Measurements from ENCODE around the gene USP9X. TPM values are rescaled to one million over a fixed set of nuclear protein-coding genes. Genes with fewer than 3 reads are reported as not detected.
"Not testable (repeated sequence)": the region's sequence is repeated elsewhere in the genome, so short reads cannot be mapped to it uniquely, and the experiment has no call there.

The USP9X gene
- total RNA-seq, 1 experiment from 2014 or later, result 43.5 TPM

DNA sequence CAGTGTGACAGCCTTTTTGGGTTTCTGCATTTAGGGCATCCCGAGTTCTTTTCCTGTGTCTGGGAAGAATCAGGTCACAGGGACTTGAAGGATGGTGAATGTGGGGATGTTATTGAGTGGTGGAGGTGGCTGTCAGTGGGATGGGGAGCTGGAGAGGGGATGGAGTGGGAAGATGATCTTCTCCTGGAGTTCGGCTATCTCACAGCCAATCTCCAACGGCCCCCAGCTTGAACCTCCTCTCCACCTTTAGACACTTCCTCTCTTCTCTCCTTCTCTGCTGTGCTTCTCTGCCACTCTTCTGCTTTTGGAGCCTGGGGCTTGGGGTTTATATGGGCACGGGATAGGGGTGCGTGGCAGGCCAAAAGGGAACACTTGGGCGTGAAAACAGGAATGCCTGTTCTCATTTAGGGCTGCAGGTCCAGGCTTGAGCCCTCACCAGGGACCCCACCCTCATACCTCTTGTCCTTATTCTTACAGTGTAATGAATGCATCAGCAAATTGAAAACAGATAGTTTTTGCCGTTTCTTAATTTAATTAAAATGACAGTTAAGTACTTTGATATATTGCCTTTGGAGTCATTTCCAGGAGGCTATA is 37.5 kb downstream of the USP9X start:
- no peak for DNase-seq (ENCODE audit: low spot score)

DNA sequence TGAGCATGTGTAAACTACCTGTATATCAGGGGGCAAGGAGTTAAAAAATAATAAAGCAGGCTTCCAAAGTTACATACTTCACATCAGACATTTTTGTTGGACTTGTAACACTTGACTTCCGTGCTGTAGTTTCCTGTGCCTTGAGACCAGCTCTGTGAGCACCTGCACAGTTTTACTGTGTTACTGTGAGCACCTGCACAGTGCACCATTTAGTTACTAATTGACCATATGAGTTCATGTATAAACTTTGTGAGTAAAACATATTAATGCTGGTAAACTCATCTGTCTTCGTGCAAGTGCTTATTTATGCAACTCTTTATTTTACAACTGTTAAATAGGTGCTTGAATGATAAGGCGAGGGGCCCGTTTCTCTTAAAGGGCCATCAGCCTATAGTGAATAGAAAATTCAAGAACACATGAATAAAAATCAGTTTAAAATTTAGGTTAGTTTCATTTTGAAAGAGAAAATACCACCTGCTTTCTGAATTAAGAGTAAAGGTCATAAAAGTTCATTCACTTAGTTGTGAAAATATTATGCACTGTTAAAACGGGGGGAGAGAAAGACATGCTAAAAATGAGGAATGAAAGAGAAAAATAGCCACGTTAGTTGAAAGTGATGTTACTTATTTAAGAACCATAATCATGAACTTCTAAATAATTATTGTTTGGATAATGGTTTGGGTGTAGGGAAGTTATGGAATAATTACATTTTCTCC is 42.4 kb downstream of the USP9X start:
- no peak for DNase-seq (ENCODE audit: low spot score)

GRCh38 chrX:41128955-41129354 is 43.7 kb downstream of the USP9X start:
- no peak for DNase-seq (ENCODE audit: low spot score)

- DNase-seq (ENCODE audit: low spot score), result no peak
Measured at GRCh38 chrX:41131766-41132165, 46.5 kb downstream of the USP9X start.

DNA sequence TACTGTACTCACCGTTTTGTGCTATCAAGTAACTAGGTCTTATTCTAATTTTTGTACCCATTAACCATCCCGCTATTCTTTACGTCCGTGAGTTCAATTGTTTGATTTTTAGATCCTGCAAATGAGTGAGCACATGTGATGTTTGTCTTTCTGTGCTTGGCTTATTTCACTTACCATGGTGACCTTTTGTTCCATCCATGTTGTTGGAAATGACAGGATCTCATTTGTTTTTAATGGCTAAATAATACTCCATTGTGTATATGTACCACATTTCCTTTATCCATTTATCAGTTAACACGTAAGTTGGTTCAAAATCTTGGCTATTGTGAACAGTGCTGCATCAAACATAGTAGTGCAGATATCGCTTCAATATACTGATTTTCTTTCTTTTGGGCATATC is 48.3 kb downstream of the USP9X start:
- DNase-seq (ENCODE audit: low spot score), result no peak

DNA sequence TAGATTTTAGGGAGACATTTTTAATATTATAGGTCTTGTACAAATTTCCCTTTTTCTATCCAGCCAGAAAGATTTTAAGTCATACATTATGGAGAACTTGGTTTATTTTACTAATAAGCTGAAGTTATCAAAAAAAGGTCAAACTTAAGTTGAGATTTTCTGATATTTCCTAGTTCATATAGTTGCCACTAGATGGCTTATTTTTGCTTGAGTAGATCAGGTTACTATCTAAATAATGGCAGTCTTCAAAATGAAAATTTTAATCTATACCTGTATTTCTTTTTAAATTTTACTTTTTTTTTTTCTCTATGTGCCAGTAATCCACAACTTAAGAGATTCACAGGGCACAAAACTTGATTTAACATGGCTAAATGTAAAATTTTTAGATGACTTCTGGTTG is 52.3 kb downstream of the USP9X start:
- no peak for DNase-seq (ENCODE audit: low spot score)

- DNase-seq (ENCODE audit: low spot score), result no peak
Measured at GRCh38 chrX:41142130-41142910, 57.1 kb downstream of the USP9X start.

DNA sequence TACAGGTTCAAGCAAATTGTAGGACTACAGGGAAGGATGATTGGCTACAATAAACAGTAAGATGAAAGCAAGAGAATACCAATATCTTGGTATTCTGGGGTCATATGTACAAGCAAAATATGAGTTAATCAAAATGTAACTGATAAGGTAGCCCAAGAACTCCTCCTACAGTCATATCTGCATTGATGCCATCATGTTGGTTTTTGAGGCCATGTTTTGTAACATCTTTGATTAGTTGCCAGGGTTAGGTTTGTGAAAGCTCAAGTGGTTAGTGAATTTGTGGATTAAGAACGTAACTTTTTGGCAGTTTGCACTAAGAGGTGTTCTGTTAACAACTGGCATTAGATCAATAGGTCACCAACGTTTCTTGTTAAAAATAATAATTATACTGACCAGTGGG is 59.6 kb downstream of the USP9X start:
- DNase-seq (ENCODE audit: low spot score), result no peak

- peak; percentile 61 for DNase-seq (ENCODE audit: low spot score)
Measured at GRCh38 chrX:41145920-41146608, 60.8 kb downstream of the USP9X start.

GRCh38 chrX:41148553-41148952 is 63.3 kb downstream of the USP9X start:
- peak; percentile 39 for DNase-seq (ENCODE audit: low spot score)

- no peak for DNase-seq (ENCODE audit: low spot score)
Measured at GRCh38 chrX:41150043-41150442, 64.8 kb downstream of the USP9X start.

DNA sequence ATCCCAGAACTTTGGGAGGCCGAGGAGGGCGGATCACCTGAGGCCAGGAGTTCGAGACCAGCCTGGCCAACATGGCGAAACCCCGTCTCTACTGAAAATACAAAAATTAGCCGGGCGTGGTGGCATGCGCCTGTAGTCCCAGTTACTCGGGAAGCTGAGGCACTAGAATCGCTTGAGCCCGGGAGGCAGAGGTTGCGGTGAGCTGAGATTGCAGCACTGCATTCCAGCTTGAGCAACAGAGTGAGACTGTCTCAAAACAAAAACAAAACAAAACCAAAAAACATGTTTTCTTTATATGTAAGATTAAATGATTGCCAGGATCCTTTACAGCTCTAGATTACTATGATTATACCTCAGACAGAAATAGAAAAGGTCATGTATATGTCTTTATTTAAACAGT is 66.5 kb downstream of the USP9X start:
- DNase-seq (ENCODE audit: low spot score), result not testable (repeated sequence)

DNA sequence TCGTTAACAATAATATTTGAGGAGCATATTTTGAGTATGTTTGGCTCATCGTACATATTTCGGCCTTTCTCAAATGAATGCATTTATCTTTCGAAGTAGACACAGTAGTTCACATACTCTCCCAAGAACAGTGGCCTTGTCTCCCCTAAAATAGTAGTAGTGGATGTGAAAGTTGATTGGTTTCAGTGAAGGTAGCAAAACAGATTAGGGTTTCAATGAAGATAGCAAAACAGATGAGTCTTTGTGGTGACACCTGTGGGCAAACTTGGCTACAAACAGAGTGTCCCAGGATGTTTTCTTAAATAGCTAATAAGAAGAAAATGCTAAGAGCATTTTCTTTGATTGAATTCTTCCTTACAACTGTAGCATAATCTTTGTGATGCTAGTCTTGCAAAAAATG is 67.0 kb downstream of the USP9X start:
- DNase-seq (ENCODE audit: low spot score), result no peak

- DNase-seq (ENCODE audit: low spot score), result no peak
Measured at GRCh38 chrX:41153448-41153847, 68.2 kb downstream of the USP9X start.

DNA sequence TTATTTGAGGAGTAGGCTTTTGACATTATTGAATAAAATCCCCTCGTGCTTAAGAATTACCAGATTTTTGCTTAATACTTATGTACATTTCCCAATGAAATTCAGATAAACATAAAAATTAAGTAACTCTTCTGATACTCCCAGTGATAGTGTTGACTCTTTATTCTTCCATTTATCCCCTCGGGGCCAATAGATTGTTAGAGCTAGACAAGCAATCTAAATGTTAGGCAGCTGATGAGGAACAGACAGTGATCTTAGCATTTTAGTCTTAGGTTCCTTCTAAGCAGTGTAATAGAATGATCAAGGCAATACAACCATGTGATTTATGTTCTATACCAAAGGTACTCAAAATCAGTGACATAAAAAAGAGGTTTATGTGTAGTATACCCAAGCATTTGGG is 68.7 kb downstream of the USP9X start:
- no peak for DNase-seq (ENCODE audit: low spot score)

GRCh38 chrX:41164449-41164848 is 79.2 kb downstream of the USP9X start:
- DNase-seq (ENCODE audit: low spot score), result no peak

- DNase-seq (ENCODE audit: low spot score), result no peak
Measured at GRCh38 chrX:41167888-41168287, 82.6 kb downstream of the USP9X start.

GRCh38 chrX:41176263-41176662 is 91.0 kb downstream of the USP9X start:
- DNase-seq (ENCODE audit: low spot score), result no peak

DNA sequence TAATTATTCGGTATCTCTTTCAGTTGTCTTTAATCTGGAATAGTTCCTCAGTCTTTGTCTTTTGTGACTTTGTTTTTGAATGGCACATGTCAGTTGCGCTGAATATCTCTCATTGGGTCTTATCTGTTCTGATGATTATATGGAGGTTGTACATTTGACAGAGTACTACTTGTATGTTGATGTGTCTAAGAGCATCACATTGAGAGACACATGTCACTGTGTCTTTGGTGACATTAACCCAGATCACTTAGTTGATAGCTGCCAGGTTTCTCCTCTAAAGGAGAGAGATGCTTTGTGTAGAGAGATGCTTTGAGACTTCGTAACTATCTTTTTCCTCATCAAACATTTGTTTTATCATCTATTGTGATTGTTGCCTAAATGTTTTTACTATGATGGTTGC is 92.1 kb downstream of the USP9X start:
- DNase-seq (ENCODE audit: low spot score), result no peak

- DNase-seq (ENCODE audit: low spot score), result no peak
Measured at GRCh38 chrX:41178201-41178600, 93.0 kb downstream of the USP9X start.

GRCh38 chrX:41180194-41180908 is 95.1 kb downstream of the USP9X start:
- peak; percentile 50 for DNase-seq (ENCODE audit: low spot score)

GRCh38 chrX:41184312-41184711 is 99.1 kb downstream of the USP9X start:
- no peak for DNase-seq (ENCODE audit: low spot score)

Data from H4 (cell line).